Measurements from ENCODE around the gene RFX2.

GRCh38 chr19:6007866-6008265 is 102.4 kb downstream of the RFX2 start:
- no peak for TF ChIP-seq YY1 (IDR thresholded peaks at IDR 0.05; ENCODE audit: insufficient read depth, insufficient read length)
- TF ChIP-seq ZNF274 (IDR thresholded peaks at IDR 0.05; ENCODE audit: low read depth, low read length): no peak
- TF ChIP-seq SUZ12 (IDR thresholded peaks at IDR 0.05; ENCODE audit: extremely low read depth, insufficient read depth, insufficient read length): no peak

Data from NT2/D1 (cell line).